Measurements from ENCODE around the gene SIVA1. TPM values are rescaled to one million over a fixed set of nuclear protein-coding genes. Genes with fewer than 3 reads are reported as not detected.

Gene SIVA1
- total RNA-seq, 1 experiment from 2014 or later: 105 TPM

DNA sequence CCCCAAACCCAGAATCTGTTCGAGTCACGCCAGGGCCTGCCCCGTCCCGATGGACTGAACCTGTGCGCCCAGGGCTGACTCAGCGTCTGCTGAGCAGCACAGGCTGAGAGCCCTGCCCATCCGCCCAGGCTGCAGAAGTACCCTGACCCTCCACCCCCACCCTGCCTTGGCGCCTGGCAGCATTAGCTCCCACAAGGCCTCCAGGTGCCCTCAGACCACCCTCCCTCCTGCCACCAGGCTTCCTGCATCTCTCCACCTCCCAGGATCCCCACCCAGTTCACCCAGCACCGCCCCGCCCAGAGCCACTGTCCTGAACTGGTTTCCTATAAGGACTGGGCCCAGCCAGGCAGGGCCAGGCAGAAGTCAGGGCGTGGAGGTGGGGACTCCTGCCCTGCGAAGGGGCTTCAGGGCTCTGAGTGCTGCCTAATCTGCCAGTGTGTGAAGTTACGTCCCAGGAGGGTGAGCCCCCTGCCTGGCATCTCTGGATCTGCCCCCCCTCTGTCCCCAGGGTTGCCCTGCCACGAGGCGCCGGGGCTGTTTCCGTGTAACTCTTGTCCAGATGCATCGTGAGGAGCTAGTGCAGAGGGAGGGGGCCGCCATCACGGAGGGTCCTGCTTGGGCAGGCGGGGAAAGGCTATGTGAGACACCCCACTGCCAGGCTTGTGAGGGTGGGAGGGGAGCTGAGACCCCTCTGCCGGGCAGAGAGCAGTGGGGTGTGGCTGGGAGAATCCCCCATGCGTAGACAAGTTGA, 19.8 kb upstream of the SIVA1 start:
- Histone ChIP-seq H3K9me3 (no peaks in the 10 kb centered on the region), H3K4me3 (ENCODE audit: low read depth, low read length) (no peak overlapping the region), H3K36me3 (ENCODE audit: control insufficient read depth, insufficient read depth, low read length) (no peaks in the 10 kb centered on the region), H3K27me3 (replicated peaks; ENCODE audit: control insufficient read depth, insufficient read depth, low read length) (no peaks in the 10 kb centered on the region), H3K4me1 (no peaks in the 10 kb centered on the region)
- no peak for DNase-seq
- no peak overlapping the region for H3K4me3 Mint-ChIP-seq (ENCODE audit: unreplicated experiment)
- H3K27me3 Mint-ChIP-seq (ENCODE audit: insufficient read depth, unreplicated experiment): peaks cover 3% of the 10 kb centered on the region
- ChIA-PET CTCF (interaction anchor here (0.7 kb wide), 2 partner anchors 208 to 1313 kb away, joined by 3 read pairs; no protein-coding TSS in a partner anchor), POLR2A (no interaction called here)
- peaks cover 11% of the 10 kb centered on the region for H3K36me3 Mint-ChIP-seq (ENCODE audit: insufficient read depth, unreplicated experiment)
- intact Hi-C loops (cut with micrococcal nuclease; ENCODE audit: unreplicated experiment): no loop called here
- no TSS peak for BruUV-seq (replicated peaks)
- TF ChIP-seq, protein P1, sequence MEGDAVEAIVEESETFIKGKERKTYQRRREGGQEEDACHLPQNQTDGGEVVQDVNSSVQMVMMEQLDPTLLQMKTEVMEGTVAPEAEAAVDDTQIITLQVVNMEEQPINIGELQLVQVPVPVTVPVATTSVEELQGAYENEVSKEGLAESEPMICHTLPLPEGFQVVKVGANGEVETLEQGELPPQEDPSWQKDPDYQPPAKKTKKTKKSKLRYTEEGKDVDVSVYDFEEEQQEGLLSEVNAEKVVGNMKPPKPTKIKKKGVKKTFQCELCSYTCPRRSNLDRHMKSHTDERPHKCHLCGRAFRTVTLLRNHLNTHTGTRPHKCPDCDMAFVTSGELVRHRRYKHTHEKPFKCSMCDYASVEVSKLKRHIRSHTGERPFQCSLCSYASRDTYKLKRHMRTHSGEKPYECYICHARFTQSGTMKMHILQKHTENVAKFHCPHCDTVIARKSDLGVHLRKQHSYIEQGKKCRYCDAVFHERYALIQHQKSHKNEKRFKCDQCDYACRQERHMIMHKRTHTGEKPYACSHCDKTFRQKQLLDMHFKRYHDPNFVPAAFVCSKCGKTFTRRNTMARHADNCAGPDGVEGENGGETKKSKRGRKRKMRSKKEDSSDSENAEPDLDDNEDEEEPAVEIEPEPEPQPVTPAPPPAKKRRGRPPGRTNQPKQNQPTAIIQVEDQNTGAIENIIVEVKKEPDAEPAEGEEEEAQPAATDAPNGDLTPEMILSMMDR (IDR thresholded peaks at IDR 0.05; ENCODE audit: insufficient read depth in 1 of 2, low read depth in 1 of 2, low read length in 1 of 2, severe bottlenecking in 1 of 2, unreplicated experiment in 1 of 2): no peak
- H3K9me3 Mint-ChIP-seq (ENCODE audit: unreplicated experiment): no peaks in the 10 kb centered on the region
- H3K27ac Mint-ChIP-seq (ENCODE audit: unreplicated experiment): no peak overlapping the region
- no peaks in the 10 kb centered on the region for H3K4me1 Mint-ChIP-seq (ENCODE audit: low read depth, unreplicated experiment)

DNA sequence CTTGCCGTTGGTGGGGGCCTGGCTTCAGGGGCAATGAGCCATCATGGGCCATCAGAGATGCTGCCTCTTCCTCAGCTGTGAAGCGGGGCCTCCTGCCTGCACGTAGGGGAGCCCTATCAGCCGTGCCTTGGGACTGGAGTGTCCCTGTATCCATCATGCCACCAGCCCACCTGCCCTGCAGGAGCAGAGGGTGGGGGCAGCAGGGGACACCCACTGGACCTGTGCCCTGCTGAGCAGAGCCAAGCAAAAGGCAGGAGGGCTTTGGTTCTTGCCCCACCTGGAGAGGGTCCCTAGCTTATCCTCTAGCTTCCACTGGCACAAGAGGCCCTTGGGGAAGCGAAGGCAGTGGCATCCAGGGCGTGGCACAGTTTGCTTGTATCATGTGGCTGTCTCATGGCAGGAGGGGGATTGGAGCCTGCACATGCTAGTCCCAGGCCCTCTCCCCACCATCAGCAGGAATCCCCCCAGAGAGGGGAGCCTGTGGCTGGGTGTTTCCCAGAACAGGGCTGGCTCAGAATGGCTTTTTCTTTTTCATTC, 18.8 kb upstream of the SIVA1 start:
- intact Hi-C loops (cut with micrococcal nuclease; ENCODE audit: unreplicated experiment): no loop called here
- H3K36me3 ChIP-seq (ENCODE audit: control insufficient read depth, insufficient read depth, low read length): no peaks in the 10 kb centered on the region
- H3K27me3 Mint-ChIP-seq (ENCODE audit: insufficient read depth, unreplicated experiment): peaks cover 1% of the 10 kb centered on the region
- H3K9me3 Mint-ChIP-seq (ENCODE audit: unreplicated experiment): no peaks in the 10 kb centered on the region
- no peaks in the 10 kb centered on the region for H3K27me3 ChIP-seq (replicated peaks; ENCODE audit: control insufficient read depth, insufficient read depth, low read length)
- H3K36me3 Mint-ChIP-seq (ENCODE audit: insufficient read depth, unreplicated experiment): peaks cover 9% of the 10 kb centered on the region
- no peaks in the 10 kb centered on the region for H3K9me3 ChIP-seq
- ChIA-PET POLR2A (no interaction called here), CTCF (no interaction called here)
- H3K4me3 Mint-ChIP-seq (ENCODE audit: unreplicated experiment): no peak overlapping the region
- no peak overlapping the region for H3K27ac Mint-ChIP-seq (ENCODE audit: unreplicated experiment)
- no peaks in the 10 kb centered on the region for H3K4me1 ChIP-seq
- no peaks in the 10 kb centered on the region for H3K4me1 Mint-ChIP-seq (ENCODE audit: low read depth, unreplicated experiment)
- no TSS peak for BruUV-seq (replicated peaks)
- no peak for DNase-seq
- TF ChIP-seq, protein P1 (IDR thresholded peaks at IDR 0.05; ENCODE audit: insufficient read depth in 1 of 2, low read depth in 1 of 2, low read length in 1 of 2, severe bottlenecking in 1 of 2, unreplicated experiment in 1 of 2): no peak
- H3K4me3 ChIP-seq (ENCODE audit: low read depth, low read length): no peak overlapping the region

DNA sequence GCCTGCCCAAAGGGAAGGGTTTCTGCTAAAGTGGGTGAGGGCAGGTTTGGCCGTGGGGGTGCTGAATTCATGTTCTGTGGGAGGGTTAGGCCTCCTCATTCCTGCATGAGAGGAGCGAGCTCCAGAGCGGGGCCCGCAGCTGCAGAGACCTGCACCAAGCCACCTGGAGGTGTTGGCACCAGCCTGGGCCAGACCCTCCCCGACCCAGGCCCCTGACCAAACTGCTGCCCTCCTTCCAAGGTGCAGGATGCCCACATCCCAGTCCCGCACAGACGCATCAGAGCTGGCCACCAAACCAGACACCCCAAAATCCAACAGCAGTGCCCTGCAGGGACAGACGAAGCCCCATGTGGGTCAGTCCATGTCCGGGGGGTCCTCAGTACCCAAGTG, 18.4 kb upstream of the SIVA1 start:
- peaks cover 5% of the 10 kb centered on the region for H3K36me3 Mint-ChIP-seq (ENCODE audit: insufficient read depth, unreplicated experiment)
- H3K36me3 ChIP-seq (ENCODE audit: control insufficient read depth, insufficient read depth, low read length): no peaks in the 10 kb centered on the region
- no peaks in the 10 kb centered on the region for H3K4me1 ChIP-seq
- ChIA-PET CTCF (no interaction called here), POLR2A (no interaction called here)
- no peaks in the 10 kb centered on the region for H3K27me3 ChIP-seq (replicated peaks; ENCODE audit: control insufficient read depth, insufficient read depth, low read length)
- H3K27me3 Mint-ChIP-seq (ENCODE audit: insufficient read depth, unreplicated experiment): no peaks in the 10 kb centered on the region
- H3K4me1 Mint-ChIP-seq (ENCODE audit: low read depth, unreplicated experiment): no peaks in the 10 kb centered on the region
- TF ChIP-seq, protein P1 (IDR thresholded peaks at IDR 0.05; ENCODE audit: insufficient read depth in 1 of 2, low read depth in 1 of 2, low read length in 1 of 2, severe bottlenecking in 1 of 2, unreplicated experiment in 1 of 2): no peak
- no peak for DNase-seq
- no peak overlapping the region for H3K27ac Mint-ChIP-seq (ENCODE audit: unreplicated experiment)
- H3K9me3 Mint-ChIP-seq (ENCODE audit: unreplicated experiment): no peaks in the 10 kb centered on the region
- H3K4me3 ChIP-seq (ENCODE audit: low read depth, low read length): no peak overlapping the region
- intact Hi-C loops (cut with micrococcal nuclease; ENCODE audit: unreplicated experiment): no loop called here
- no peak overlapping the region for H3K4me3 Mint-ChIP-seq (ENCODE audit: unreplicated experiment)
- no peaks in the 10 kb centered on the region for H3K9me3 ChIP-seq
- BruUV-seq (replicated peaks): no TSS peak
